Measurements from ENCODE around the gene EVI5. TPM values are rescaled to one million over a fixed set of nuclear protein-coding genes. Genes with fewer than 3 reads are reported as not detected.

The EVI5 gene
- total RNA-seq, 1 donor from 2014 or later: 19.8 TPM

DNA sequence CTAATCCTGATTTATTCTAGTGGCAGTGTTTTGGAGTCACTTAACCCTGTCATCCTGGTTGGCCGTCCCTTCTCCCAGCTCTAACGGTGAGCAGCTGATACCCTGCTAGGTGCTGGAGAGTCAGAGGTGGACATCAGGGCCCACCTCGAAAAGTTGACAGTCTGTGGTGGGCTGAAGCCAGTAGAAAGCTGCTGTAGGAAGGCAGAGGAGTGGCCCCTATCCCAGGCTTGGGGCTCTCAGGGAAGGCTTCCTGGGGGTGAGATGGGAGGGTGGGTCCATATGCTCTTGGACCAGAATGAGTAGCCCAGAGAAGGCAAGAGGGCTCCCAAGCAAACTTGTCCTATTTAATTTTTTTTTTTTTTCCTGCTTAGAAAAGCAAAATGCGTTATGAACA is 46.5 kb upstream of the EVI5 start:
- intact Hi-C loops (cut with DNase I): loop anchor here (2.0 to 10.0 kb wide), 4 partner anchors 27 to 1013 kb away; partner anchors contain the start of genes CCDC18, GLMN, RPAP2 and TMED5
- H3K4me1 ChIP-seq: peaks cover 12 to 16% of the 10 kb centered on the region in 2 donors
- peak overlapping the region; percentile 80 for H3K4me3 ChIP-seq
- no peaks in the 10 kb centered on the region for H3K27me3 ChIP-seq
- peaks cover 17 to 23% of the 10 kb centered on the region in 2 donors for H3K36me3 ChIP-seq
- H3K9me3 ChIP-seq: no peaks in the 10 kb centered on the region
- H3K27ac ChIP-seq: peak overlapping the region in 1 of 2 donors; percentile 90
- no peak for DNase-seq (ENCODE audit: low spot score in 2 of 2)
- TF ChIP-seq, protein P1, sequence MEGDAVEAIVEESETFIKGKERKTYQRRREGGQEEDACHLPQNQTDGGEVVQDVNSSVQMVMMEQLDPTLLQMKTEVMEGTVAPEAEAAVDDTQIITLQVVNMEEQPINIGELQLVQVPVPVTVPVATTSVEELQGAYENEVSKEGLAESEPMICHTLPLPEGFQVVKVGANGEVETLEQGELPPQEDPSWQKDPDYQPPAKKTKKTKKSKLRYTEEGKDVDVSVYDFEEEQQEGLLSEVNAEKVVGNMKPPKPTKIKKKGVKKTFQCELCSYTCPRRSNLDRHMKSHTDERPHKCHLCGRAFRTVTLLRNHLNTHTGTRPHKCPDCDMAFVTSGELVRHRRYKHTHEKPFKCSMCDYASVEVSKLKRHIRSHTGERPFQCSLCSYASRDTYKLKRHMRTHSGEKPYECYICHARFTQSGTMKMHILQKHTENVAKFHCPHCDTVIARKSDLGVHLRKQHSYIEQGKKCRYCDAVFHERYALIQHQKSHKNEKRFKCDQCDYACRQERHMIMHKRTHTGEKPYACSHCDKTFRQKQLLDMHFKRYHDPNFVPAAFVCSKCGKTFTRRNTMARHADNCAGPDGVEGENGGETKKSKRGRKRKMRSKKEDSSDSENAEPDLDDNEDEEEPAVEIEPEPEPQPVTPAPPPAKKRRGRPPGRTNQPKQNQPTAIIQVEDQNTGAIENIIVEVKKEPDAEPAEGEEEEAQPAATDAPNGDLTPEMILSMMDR (IDR thresholded peaks at IDR 0.05): no peak

DNA sequence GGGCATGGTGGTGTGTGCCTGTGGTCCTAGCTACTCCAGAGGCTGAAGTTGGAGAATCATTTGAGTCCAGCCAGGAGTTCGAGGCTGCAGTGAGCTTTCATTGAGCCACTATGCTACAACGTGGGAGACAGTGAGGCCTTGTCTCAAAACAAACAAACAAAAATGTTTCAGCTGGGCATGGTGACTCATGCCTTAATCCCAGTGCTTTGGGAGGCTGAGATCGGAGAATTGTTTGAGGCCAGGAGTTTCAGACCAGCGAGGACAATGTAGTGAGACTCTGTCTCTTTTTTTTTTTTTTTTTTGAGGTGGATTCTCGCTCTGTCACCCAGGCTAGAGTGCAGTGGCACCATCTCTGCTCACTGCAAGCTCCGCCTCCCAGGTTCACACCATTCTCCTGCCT is 41.9 kb upstream of the EVI5 start:
- no peak overlapping the region for H3K4me3 ChIP-seq
- TF ChIP-seq, protein P1 (IDR thresholded peaks at IDR 0.05): no peak

DNA sequence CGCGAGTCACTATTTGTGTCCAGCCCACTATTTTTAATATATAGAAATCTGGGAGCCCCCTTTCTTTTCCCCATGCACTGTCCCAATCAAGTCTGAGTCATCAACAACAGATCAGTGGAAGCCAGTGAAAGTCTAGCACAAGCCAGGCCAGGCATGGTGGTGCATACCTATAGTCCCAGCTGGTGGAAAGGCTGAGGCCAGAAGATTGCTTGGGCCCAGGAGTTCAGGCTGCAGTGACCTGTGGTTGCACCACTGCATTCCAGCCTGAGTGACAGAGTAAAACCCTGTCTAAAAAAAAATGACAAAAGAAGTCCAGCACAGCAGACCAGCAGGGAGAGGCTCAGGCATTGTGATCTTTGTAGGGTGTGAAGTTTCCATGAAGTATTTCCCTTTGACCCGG is 38.0 kb upstream of the EVI5 start:
- no peak overlapping the region for H3K27ac ChIP-seq
- H3K27me3 ChIP-seq: no peaks in the 10 kb centered on the region
- H3K4me1 ChIP-seq: no peaks in the 10 kb centered on the region
- no peak for DNase-seq (ENCODE audit: low spot score in 2 of 2)
- intact Hi-C loops (cut with DNase I): no loop called here
- H3K4me3 ChIP-seq: no peak overlapping the region
- no peaks in the 10 kb centered on the region for H3K36me3 ChIP-seq
- no peaks in the 10 kb centered on the region for H3K9me3 ChIP-seq
- TF ChIP-seq, protein P1 (IDR thresholded peaks at IDR 0.05): no peak

More for the DNA sequence above, 41.9 kb upstream of the EVI5 start:
- intact Hi-C loops (cut with DNase I): no loop called here
- Histone ChIP-seq H3K27ac (no peak overlapping the region), H3K4me1 (no peaks in the 10 kb centered on the region), H3K9me3 (no peaks in the 10 kb centered on the region), H3K27me3 (no peaks in the 10 kb centered on the region), H3K36me3 (no peaks in the 10 kb centered on the region)
- DNase-seq (ENCODE audit: low spot score in 2 of 2): no peak

DNA sequence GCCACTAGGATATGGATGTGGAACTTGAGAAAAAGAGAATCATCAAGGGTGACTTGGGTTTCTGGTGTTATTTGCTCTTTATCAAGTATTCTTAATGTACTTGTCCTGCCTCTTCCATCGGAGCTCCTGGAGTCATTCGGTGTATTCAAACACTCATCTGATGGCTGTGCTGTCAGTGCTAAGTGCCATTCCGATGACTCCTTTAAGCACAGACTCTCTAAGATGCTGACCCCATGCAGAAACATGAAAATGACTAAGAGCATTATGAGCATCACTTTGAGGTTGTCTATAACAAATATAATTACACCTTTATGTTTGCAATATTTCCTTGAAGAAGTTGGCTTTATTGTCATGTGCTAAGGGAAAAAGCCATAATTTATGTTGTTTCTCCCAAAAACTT is 35.6 kb upstream of the EVI5 start:
- Histone ChIP-seq H3K27ac (no peak overlapping the region), H3K36me3 (no peaks in the 10 kb centered on the region), H3K27me3 (no peaks in the 10 kb centered on the region), H3K9me3 (no peaks in the 10 kb centered on the region), H3K4me3 (no peak overlapping the region), H3K4me1 (no peaks in the 10 kb centered on the region)
- TF ChIP-seq, protein P1 (IDR thresholded peaks at IDR 0.05): no peak
- intact Hi-C loops (cut with DNase I): no loop called here
- DNase-seq (ENCODE audit: low spot score in 2 of 2): no peak

DNA sequence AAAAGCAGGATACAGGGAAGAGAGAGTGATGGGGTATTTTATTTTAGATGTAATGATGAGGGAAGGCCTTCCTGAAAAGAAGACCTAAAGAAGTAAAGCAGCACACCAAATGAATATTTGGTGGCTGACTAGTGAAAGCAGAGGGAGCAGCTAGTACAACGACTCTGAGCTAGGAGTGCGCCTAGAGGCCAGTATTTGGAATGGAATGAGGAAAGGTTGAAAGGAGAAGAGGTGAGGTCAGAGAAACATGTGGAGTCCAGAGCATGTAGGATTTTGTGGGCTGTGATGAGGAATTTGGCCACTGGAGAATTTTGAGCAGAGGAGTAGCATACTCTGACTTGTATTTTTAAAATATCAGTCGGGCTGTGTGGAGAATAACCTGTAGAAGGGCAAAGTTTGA is 35.1 kb upstream of the EVI5 start:
- H3K27me3 ChIP-seq: no peaks in the 10 kb centered on the region
- intact Hi-C loops (cut with DNase I): no loop called here
- DNase-seq (ENCODE audit: low spot score in 2 of 2): no peak
- no peaks in the 10 kb centered on the region for H3K36me3 ChIP-seq
- no peak overlapping the region for H3K27ac ChIP-seq
- H3K4me3 ChIP-seq: no peak overlapping the region
- H3K4me1 ChIP-seq: no peaks in the 10 kb centered on the region
- no peaks in the 10 kb centered on the region for H3K9me3 ChIP-seq
- TF ChIP-seq, protein P1 (IDR thresholded peaks at IDR 0.05): no peak
